Endodermal cell (in vitro differentiated cells): ENCODE results near the gene CUL4A. TPM values are rescaled to one million over a fixed set of nuclear protein-coding genes. Genes with fewer than 3 reads are reported as not detected.
A peak's percentile ranks its signal among the peaks of the same experiment; 100 is the strongest.

ENCODE experiments used
- DNase-seq: peaks from one replicate; pipeline ENCODE4 v3.0.0-alpha.2; 2017
- H3K27ac ChIP-seq: 2 replicates; pipeline ENCODE4 v1.5.1; 2013; ENCODE audit warnings: mild to moderate bottlenecking, low read depth, low read length, moderate library complexity
- H3K27me3 ChIP-seq: 2 replicates; pipeline ENCODE4 v1.6.1; 2013; ENCODE audit warnings: mild to moderate bottlenecking, low read length, moderate library complexity; ENCODE audit not compliant: insufficient read depth, control insufficient read depth, poor library complexity, severe bottlenecking
- H3K36me3 ChIP-seq: 2 replicates; pipeline ENCODE4 v1.7.0; 2013; ENCODE audit warnings: mild to moderate bottlenecking, low read length, moderate library complexity; ENCODE audit not compliant: control insufficient read depth, insufficient read depth
- H3K4me1 ChIP-seq: one replicate; pipeline ENCODE4 v1.7.0; 2013; ENCODE audit warnings: low read length; ENCODE audit not compliant: control insufficient read depth, insufficient read depth
- H3K4me3 ChIP-seq: 2 replicates; pipeline ENCODE4 v1.5.1; 2013; ENCODE audit warnings: mild to moderate bottlenecking, low read length, moderate library complexity
- H3K9ac ChIP-seq: 2 replicates; pipeline ENCODE4 v1.6.1; 2013; ENCODE audit warnings: mild to moderate bottlenecking, low read length, moderate library complexity; ENCODE audit not compliant: poor library complexity, severe bottlenecking; ENCODE audit errors: extremely low read depth
- H3K9me3 ChIP-seq: 2 replicates; pipeline ENCODE4 v1.6.1; 2013; ENCODE audit warnings: mild to moderate bottlenecking, low read length, moderate library complexity; ENCODE audit not compliant: control insufficient read depth
- H3K27ac Mint-ChIP-seq: 2 replicates; pipeline ENCODE4 v1.8.0; 2020; ENCODE audit warnings: mixed read lengths
- H3K27me3 Mint-ChIP-seq: 2 replicates; pipeline ENCODE4 v1.8.0; 2021; ENCODE audit warnings: mild to moderate bottlenecking, mixed read lengths; ENCODE audit not compliant: insufficient read depth
- H3K36me3 Mint-ChIP-seq: 2 replicates; pipeline ENCODE4 v1.8.0; 2020; ENCODE audit warnings: low read depth, mixed read lengths
- H3K4me1 Mint-ChIP-seq: 2 replicates; pipeline ENCODE4 v1.8.0; 2020; ENCODE audit warnings: mixed read lengths
- H3K4me3 Mint-ChIP-seq: 2 replicates; pipeline ENCODE4 v1.8.0; 2020; ENCODE audit warnings: mild to moderate bottlenecking, moderate library complexity, mixed read lengths
- H3K9me3 Mint-ChIP-seq: 2 replicates; pipeline ENCODE4 v1.8.0; 2020; ENCODE audit warnings: mild to moderate bottlenecking, mixed read lengths
- WGBS, 2 experiments: methylation state at CpG; one replicate each; pipeline versions ENCODE4 v1.1.5 to v1.1.7; 2013; ENCODE audit warnings: missing lambda C conversion rate in 2 of 2, mixed read lengths in 1 of 2; ENCODE audit not compliant: insufficient coverage in 1 of 2, insufficient read length in 1 of 2; 5-methylcytosine and 5-hydroxymethylcytosine counted together
- total RNA-seq, 2 donors: library from RNA; stranded (reverse); fragmentation: NEBNext Ultra II Directional in 1 of 2; extraction: Animal tissue kit (Norgen Biotek cat#: 25700) in 1 of 2; gene quantifications; 2 replicates in 1 of 2; 3 replicates in 1 of 2; pipeline ENCODE4 v1.2.1, GENCODE V29; 2021
- TF ChIP-seq, protein P1 (sequence below): fragments of 200-600 bp; sonication (generic); conservative IDR thresholded peaks from 2 replicates; pipeline ENCODE4 v1.5.0; 2021; ENCODE audit warnings: antibody characterized with exemption, mild to moderate bottlenecking

CUL4A gene
- total RNA-seq, 2 donors from 2014 or later = 92.9 to 99.4 TPM

DNA sequence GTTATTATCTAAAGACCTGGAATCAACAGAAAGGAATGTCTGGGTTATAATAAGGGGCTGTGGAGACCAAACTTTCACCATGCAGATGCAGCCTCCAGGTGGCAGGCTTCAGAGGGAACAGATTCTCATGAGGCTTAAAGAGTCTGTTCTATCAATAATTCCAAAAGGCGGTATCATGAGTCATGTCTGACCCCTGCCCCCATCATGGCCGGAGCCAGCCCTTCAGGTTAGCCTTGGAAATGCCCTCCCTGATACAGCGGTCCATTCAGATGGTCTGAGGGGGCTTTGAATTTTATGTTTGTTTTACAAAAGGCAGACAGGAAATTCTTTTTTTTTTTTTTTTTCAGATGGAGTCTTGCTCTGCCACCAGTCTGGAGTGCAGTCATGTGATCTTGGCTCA, 66.0 kb downstream of the CUL4A start:
- H3K9ac ChIP-seq = peak overlapping the region; percentile 38
- no peaks in the 10 kb centered on the region for H3K4me1 ChIP-seq
- TF ChIP-seq, protein P1, sequence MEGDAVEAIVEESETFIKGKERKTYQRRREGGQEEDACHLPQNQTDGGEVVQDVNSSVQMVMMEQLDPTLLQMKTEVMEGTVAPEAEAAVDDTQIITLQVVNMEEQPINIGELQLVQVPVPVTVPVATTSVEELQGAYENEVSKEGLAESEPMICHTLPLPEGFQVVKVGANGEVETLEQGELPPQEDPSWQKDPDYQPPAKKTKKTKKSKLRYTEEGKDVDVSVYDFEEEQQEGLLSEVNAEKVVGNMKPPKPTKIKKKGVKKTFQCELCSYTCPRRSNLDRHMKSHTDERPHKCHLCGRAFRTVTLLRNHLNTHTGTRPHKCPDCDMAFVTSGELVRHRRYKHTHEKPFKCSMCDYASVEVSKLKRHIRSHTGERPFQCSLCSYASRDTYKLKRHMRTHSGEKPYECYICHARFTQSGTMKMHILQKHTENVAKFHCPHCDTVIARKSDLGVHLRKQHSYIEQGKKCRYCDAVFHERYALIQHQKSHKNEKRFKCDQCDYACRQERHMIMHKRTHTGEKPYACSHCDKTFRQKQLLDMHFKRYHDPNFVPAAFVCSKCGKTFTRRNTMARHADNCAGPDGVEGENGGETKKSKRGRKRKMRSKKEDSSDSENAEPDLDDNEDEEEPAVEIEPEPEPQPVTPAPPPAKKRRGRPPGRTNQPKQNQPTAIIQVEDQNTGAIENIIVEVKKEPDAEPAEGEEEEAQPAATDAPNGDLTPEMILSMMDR = peak; percentile 85
- H3K4me3 ChIP-seq = no peak overlapping the region
- Mint-ChIP-seq H3K27ac (peak overlapping the region; percentile 24), H3K4me1 (peaks cover 9% of the 10 kb centered on the region), H3K27me3 (no peaks in the 10 kb centered on the region), H3K4me3 (no peak overlapping the region), H3K9me3 (peaks cover 5% of the 10 kb centered on the region), H3K36me3 (peaks cover 23% of the 10 kb centered on the region)
- no peaks in the 10 kb centered on the region for H3K27me3 ChIP-seq
- H3K36me3 ChIP-seq = peaks cover 23% of the 10 kb centered on the region
- H3K27ac ChIP-seq = no peak overlapping the region
- DNase-seq = peak; percentile 87
- 70 to 75% methylated on average over 1 to 3 of the region's 3 CpGs for WGBS, 2 experiments
- H3K9me3 ChIP-seq = peaks cover 8% of the 10 kb centered on the region

DNA sequence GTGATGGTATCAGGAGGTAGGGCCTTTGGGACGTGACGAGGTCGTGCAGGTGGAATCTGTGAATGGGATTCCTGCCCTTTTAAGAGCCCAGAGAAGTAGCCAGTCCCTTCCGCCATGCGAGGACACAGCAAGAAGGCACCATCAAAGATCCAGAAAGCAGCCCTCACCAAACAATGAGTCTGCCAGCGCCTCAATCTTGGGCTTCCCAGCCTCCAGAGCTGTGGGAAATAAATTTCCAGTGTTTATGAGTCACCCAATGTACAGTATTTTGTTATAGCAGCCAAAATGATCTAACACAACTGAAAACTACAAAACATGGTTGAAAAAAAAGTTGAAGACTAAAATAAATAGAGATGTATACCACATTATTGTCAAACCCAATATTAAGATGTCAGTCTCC, 70.7 kb downstream of the CUL4A start:
- H3K9ac ChIP-seq = no peak overlapping the region
- DNase-seq = no peak
- 90 to 100% methylated on average over 5 to 6 of the region's 6 CpGs for WGBS, 2 experiments

DNA sequence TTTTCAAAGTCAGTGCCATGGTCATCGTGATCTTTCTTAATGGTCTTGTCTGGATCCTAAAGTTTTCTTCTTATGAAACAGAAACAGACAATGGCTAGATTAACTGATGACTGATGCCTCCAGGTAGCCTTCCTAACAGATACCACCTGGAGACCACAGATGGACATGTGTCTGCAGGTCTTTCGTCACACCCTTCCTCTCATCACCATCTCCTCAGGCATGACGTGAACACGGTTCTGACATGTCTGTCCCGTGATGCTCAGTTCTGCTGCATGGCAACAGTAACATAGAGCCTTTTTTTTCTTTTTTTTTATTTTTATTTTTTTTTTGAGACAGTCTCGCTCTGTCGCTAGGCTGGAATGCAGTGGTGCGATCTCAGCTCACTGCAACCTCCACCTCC, 74.5 kb downstream of the CUL4A start:
- Mint-ChIP-seq H3K9me3 (peaks cover 24% of the 10 kb centered on the region), H3K27ac (no peak overlapping the region), H3K4me1 (no peaks in the 10 kb centered on the region), H3K27me3 (peaks cover 37% of the 10 kb centered on the region), H3K36me3 (peaks cover 3% of the 10 kb centered on the region), H3K4me3 (no peak overlapping the region)
- peaks cover 2% of the 10 kb centered on the region for H3K36me3 ChIP-seq
- H3K4me1 ChIP-seq = no peaks in the 10 kb centered on the region
- TF ChIP-seq, protein P1 = no peak
- H3K9ac ChIP-seq = no peak overlapping the region
- H3K4me3 ChIP-seq = no peak overlapping the region
- H3K27ac ChIP-seq = no peak overlapping the region
- 85 to 90% methylated on average over 7 to 8 of the region's 8 CpGs for WGBS, 2 experiments
- DNase-seq = no peak
- peaks cover 7% of the 10 kb centered on the region for H3K27me3 ChIP-seq
- peaks cover 11% of the 10 kb centered on the region for H3K9me3 ChIP-seq

More for the DNA sequence above, 70.7 kb downstream of the CUL4A start:
- Mint-ChIP-seq H3K4me3 (no peak overlapping the region), H3K4me1 (peaks cover 4% of the 10 kb centered on the region), H3K27ac (no peak overlapping the region), H3K9me3 (peaks cover 8% of the 10 kb centered on the region), H3K27me3 (peaks cover 15% of the 10 kb centered on the region), H3K36me3 (peaks cover 12% of the 10 kb centered on the region)
- no peak overlapping the region for H3K4me3 ChIP-seq
- H3K9me3 ChIP-seq = peaks cover 8% of the 10 kb centered on the region
- no peak overlapping the region for H3K27ac ChIP-seq
- H3K36me3 ChIP-seq = peaks cover 13% of the 10 kb centered on the region
- TF ChIP-seq, protein P1 = no peak
- no peaks in the 10 kb centered on the region for H3K27me3 ChIP-seq
- H3K4me1 ChIP-seq = no peaks in the 10 kb centered on the region
